AG09319 (cell line): ENCODE results near the gene DUSP22.

Source experiments
- DNase-seq: peaks from one replicate; pipeline ENCODE4 v3.0.0-alpha.2; 2010; ENCODE audit warnings: low read depth; ENCODE audit errors: extremely low read depth
- TF ChIP-seq, protein P1 (sequence below): IDR thresholded peaks from 2 replicates; pipeline ENCODE4 v1.5.1; 2011; ENCODE audit warnings: low read depth, mild to moderate bottlenecking, inconsistent platforms, low read length, moderate library complexity

Gene DUSP22

GRCh38 chr6:353642-354614, 61.6 kb downstream of the DUSP22 start:
- DNase-seq = no peak
- TF ChIP-seq, protein P1, sequence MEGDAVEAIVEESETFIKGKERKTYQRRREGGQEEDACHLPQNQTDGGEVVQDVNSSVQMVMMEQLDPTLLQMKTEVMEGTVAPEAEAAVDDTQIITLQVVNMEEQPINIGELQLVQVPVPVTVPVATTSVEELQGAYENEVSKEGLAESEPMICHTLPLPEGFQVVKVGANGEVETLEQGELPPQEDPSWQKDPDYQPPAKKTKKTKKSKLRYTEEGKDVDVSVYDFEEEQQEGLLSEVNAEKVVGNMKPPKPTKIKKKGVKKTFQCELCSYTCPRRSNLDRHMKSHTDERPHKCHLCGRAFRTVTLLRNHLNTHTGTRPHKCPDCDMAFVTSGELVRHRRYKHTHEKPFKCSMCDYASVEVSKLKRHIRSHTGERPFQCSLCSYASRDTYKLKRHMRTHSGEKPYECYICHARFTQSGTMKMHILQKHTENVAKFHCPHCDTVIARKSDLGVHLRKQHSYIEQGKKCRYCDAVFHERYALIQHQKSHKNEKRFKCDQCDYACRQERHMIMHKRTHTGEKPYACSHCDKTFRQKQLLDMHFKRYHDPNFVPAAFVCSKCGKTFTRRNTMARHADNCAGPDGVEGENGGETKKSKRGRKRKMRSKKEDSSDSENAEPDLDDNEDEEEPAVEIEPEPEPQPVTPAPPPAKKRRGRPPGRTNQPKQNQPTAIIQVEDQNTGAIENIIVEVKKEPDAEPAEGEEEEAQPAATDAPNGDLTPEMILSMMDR = no peak

DNA sequence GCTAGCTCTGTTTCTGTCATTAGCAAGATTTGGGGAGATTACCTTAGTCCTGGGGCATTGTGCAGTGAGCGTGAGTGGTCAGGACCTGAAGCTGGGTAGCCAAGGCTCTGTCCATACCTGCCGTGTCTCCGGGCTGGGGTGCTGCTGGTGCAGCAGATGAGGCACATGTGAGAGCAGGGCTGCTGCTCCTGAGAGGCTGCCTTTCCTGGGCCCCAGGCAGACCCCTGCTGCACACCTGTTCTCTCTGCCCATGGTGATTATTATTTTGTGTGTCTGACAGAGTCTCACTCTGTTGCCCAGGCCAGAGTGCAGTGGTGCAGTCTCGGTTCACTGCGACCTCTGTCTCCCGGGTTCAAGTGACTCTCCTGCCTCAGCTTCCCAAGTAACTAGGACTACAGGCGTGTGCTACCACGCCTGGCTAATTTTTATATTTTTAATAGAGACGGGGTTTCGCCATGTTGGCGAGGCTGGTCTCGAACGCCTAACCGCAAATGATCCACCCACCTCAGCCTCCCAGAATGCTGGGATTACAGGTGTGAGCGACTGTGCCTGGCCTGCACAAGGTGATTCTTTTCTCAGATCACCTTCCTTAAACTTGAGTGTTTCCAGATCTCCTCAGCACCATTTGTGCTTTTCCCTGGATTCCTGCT, 62.5 kb downstream of the DUSP22 start:
- TF ChIP-seq, protein P1 = no peak
- DNase-seq = no peak

GRCh38 chr6:355373-356208, 63.3 kb downstream of the DUSP22 start:
- TF ChIP-seq, protein P1 = no peak
- DNase-seq = no peak

DNA sequence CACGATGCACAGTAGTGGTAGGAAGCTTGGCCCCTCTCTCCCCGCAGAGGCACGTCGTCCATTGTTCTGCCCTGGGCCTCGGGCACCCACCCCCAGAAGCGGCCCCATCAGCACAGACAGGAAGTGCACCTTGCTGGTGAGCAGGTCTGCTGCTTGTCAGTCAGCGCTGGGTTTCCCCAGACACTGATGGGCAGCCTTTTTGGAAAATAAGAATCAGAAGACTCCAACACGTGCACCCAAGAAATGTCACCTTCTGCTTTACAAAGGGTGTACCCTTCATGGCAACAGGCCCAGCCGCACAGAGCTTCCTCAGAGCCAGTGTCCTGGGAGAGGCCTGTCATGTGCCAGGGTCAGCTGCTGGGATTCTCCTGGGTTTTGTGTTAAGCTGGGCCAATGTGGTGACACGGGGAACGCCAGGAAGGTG, 64.6 kb downstream of the DUSP22 start:
- TF ChIP-seq, protein P1 = no peak
- no peak for DNase-seq

- no peak for DNase-seq
- TF ChIP-seq, protein P1 = no peak
Measured at GRCh38 chr6:357261-357790, 65.0 kb downstream of the DUSP22 start.

- no peak for DNase-seq
- TF ChIP-seq, protein P1 = no peak
Measured at GRCh38 chr6:357791-358341, 65.6 kb downstream of the DUSP22 start.
